ENCODE measurements around the gene COMP.

COMP gene

GRCh38 chr19:18803550-18804138 is 12.5 kb upstream of the COMP start:
- DNase-seq (ENCODE audit: low read depth) = no peak

- no peak for DNase-seq (ENCODE audit: low read depth)
These were observed 11.2 kb upstream of the COMP start for GRCh38 chr19:18802354-18802753.

- DNase-seq (ENCODE audit: low read depth) = no peak
These were observed 9.5 kb upstream of the COMP start for GRCh38 chr19:18800636-18801035.

- no peak for DNase-seq (ENCODE audit: low read depth)
These were observed 9.0 kb upstream of the COMP start for GRCh38 chr19:18800079-18800478.

- no peak for DNase-seq (ENCODE audit: low read depth)
These were observed 8.4 kb upstream of the COMP start for GRCh38 chr19:18799389-18799970.

GRCh38 chr19:18798384-18799352 is 7.6 kb upstream of the COMP start:
- DNase-seq (ENCODE audit: low read depth) = no peak

- DNase-seq (ENCODE audit: low read depth) = no peak
These were observed 5.1 kb upstream of the COMP start for GRCh38 chr19:18796239-18796638.

GRCh38 chr19:18795540-18795939 is 4.4 kb upstream of the COMP start:
- DNase-seq (ENCODE audit: low read depth) = no peak

GRCh38 chr19:18794692-18795091 is 3.6 kb upstream of the COMP start:
- DNase-seq (ENCODE audit: low read depth) = no peak

GRCh38 chr19:18794029-18794313 is 2.9 kb upstream of the COMP start:
- DNase-seq (ENCODE audit: low read depth) = no peak

- no peak for DNase-seq (ENCODE audit: low read depth)
These were observed 2.3 kb upstream of the COMP start for GRCh38 chr19:18793144-18794028.

GRCh38 chr19:18792661-18793060 is 1.6 kb upstream of the COMP start:
- DNase-seq (ENCODE audit: low read depth) = no peak

GRCh38 chr19:18791315-18791678 is 192 bp upstream of the COMP start:
- DNase-seq (ENCODE audit: low read depth) = no peak

GRCh38 chr19:18789883-18790565 is 1.1 kb downstream of the COMP start:
- no peak for DNase-seq (ENCODE audit: low read depth)

- DNase-seq (ENCODE audit: low read depth) = no peak
These were observed 1.7 kb downstream of the COMP start for GRCh38 chr19:18789422-18789869.

GRCh38 chr19:18788529-18789421 is 2.3 kb downstream of the COMP start:
- DNase-seq (ENCODE audit: low read depth) = no peak

GRCh38 chr19:18785179-18786124 is 5.7 kb downstream of the COMP start:
- DNase-seq (ENCODE audit: low read depth) = peak; percentile 42

- DNase-seq (ENCODE audit: low read depth) = no peak
These were observed 6.4 kb downstream of the COMP start for GRCh38 chr19:18784786-18785120.

- no peak for DNase-seq (ENCODE audit: low read depth)
These were observed 6.9 kb downstream of the COMP start for GRCh38 chr19:18783958-18784785.

Data from fibroblast of gingiva (primary cell).